ENCODE results near the gene ADAM33. TPM values are rescaled to one million over a fixed set of nuclear protein-coding genes. Genes with fewer than 3 reads are reported as not detected.

The ADAM33 gene
- total and polyA plus RNA-seq, 2 experiments from 2014 or later, result 2.8 to 6.0 TPM

GRCh38 chr20:3686421-3686820, 4.6 kb upstream of the ADAM33 start:
- no peak for TF ChIP-seq STAT1 (IDR thresholded peaks at IDR 0.05; ENCODE audit: unreplicated experiment)
- TF ChIP-seq ZNF331 (CRISPR knock-in tag; IDR thresholded peaks at IDR 0.05; ENCODE audit: low read depth), result no peak
- TF ChIP-seq NANOG (IDR thresholded peaks at IDR 0.05; ENCODE audit: borderline replicate concordance), result no peak
- no peak for TF ChIP-seq ETS1 (IDR thresholded peaks at IDR 0.05)
- TF ChIP-seq POLR2AphosphoS5 (IDR thresholded peaks at IDR 0.05; ENCODE audit: low read depth), result no peak
- Histone ChIP-seq H3K4me1 (ENCODE audit: insufficient read depth) (peaks cover 25% of the 10 kb centered on the region), H3K27me3 (ENCODE audit: insufficient read depth) (peaks cover 22% of the 10 kb centered on the region), H2AFZ (no peak overlapping the region), H3K79me2 (replicated peaks; ENCODE audit: insufficient read depth) (no peaks in the 10 kb centered on the region), H3K9me2 (ENCODE audit: insufficient read depth) (0 out of 2 replicates have a peak, but pooled peaks cover 3% of the 10 kb centered on the region), H3F3A (replicated peaks; ENCODE audit: low read depth) (no peaks in the 10 kb centered on the region), H3K4me2 (no peak overlapping the region), H3K27ac (ENCODE audit: low read depth) (no peak overlapping the region), H4K20me1 (replicated peaks; ENCODE audit: insufficient read depth) (no peaks in the 10 kb centered on the region), H3K4me3 (no peak overlapping the region), H3K36me3 (ENCODE audit: insufficient read depth) (no peaks in the 10 kb centered on the region)
- peaks cover 24% of the 10 kb centered on the region for H3K4me1 Mint-ChIP-seq
- H3K27ac Mint-ChIP-seq, result no peak overlapping the region
- DNase-seq (ENCODE audit: low spot score) (no peak), ATAC-seq (no peak)
- H3K27me3 Mint-ChIP-seq (ENCODE audit: insufficient read depth, low read depth, poor library complexity), result peaks cover 26% of the 10 kb centered on the region
- H3K36me3 Mint-ChIP-seq (ENCODE audit: low read depth), result no peaks in the 10 kb centered on the region; the same call in 2 of the 3 replicates
- no peaks in the 10 kb centered on the region for H3K9me3 Mint-ChIP-seq
- no peak overlapping the region for H3K4me3 Mint-ChIP-seq

GRCh38 chr20:3685341-3685740, 3.5 kb upstream of the ADAM33 start:
- Mint-ChIP-seq H3K9me3 (no peaks in the 10 kb centered on the region), H3K4me3 (no peak overlapping the region), H3K4me1 (peaks cover 32% of the 10 kb centered on the region), H3K27ac (no peak overlapping the region), H3K36me3 (ENCODE audit: low read depth) (no peaks in the 10 kb centered on the region), H3K27me3 (ENCODE audit: insufficient read depth, low read depth, poor library complexity) (peaks cover 30% of the 10 kb centered on the region)
- Histone ChIP-seq H3K79me2 (replicated peaks; ENCODE audit: insufficient read depth) (no peaks in the 10 kb centered on the region), H3K4me3 (0 out of 2 replicates have a peak overlapping the region, but pooled peaks have one; percentile 9), H3K9me2 (ENCODE audit: insufficient read depth) (0 out of 2 replicates have a peak, but pooled peaks cover 3% of the 10 kb centered on the region), H3K27me3 (ENCODE audit: insufficient read depth) (peaks cover 33% of the 10 kb centered on the region), H4K20me1 (replicated peaks; ENCODE audit: insufficient read depth) (no peaks in the 10 kb centered on the region), H3K4me2 (peak overlapping the region; percentile 70; the same call in 1 of the 2 replicates), H2AFZ (no peak overlapping the region), H3K36me3 (ENCODE audit: insufficient read depth) (no peaks in the 10 kb centered on the region), H3K4me1 (ENCODE audit: insufficient read depth) (peaks cover 26% of the 10 kb centered on the region), H3F3A (replicated peaks; ENCODE audit: low read depth) (0 out of 2 replicates have a peak, but pooled peaks cover 3% of the 10 kb centered on the region), H3K27ac (ENCODE audit: low read depth) (no peak overlapping the region)
- no peak for ATAC-seq
- no peak for DNase-seq (ENCODE audit: low spot score)
- TF ChIP-seq NANOG (IDR thresholded peaks at IDR 0.05; ENCODE audit: borderline replicate concordance) (no peak), ZNF462 (CRISPR knock-in tag; IDR thresholded peaks at IDR 0.05) (no peak), POLR2AphosphoS5 (IDR thresholded peaks at IDR 0.05; ENCODE audit: low read depth) (no peak), ZNF114 (CRISPR knock-in tag; IDR thresholded peaks at IDR 0.05) (no peak), EZH2phosphoT487 (IDR thresholded peaks at IDR 0.05; ENCODE audit: unreplicated experiment) (no peak), REST (IDR thresholded peaks at IDR 0.05; ENCODE audit: unreplicated experiment) (no peak), EZH2 (IDR thresholded peaks at IDR 0.05; ENCODE audit: low read depth, unreplicated experiment) (no peak), STAT1 (IDR thresholded peaks at IDR 0.05; ENCODE audit: unreplicated experiment) (no peak)
